ENCODE data around the gene LETM1. TPM values are rescaled to one million over a fixed set of nuclear protein-coding genes. Genes with fewer than 3 reads are reported as not detected.
A peak's percentile ranks its signal among the peaks of the same experiment; 100 is the strongest.
"Not testable (repeated sequence)": the region's sequence is repeated elsewhere in the genome, so short reads cannot be mapped to it uniquely, and the experiment has no call there.

LETM1 gene
- polyA plus RNA-seq, 3 donors from 2014 or later, result 8.0 to 17.0 (median 10.6) TPM

- peak in 2 of 3 donors; percentile 19 to 23 for DNase-seq
- no peaks in the 10 kb centered on the region for H3K36me3 Mint-ChIP-seq
- no peaks in the 10 kb centered on the region for H3K9me3 Mint-ChIP-seq
- peaks cover 36 to 48% of the 10 kb centered on the region in 2 donors for H3K4me1 Mint-ChIP-seq
- H3K4me3 Mint-ChIP-seq, result peak overlapping the region; percentile 66 to 85 (median 82)
- H3K27ac Mint-ChIP-seq, result peak overlapping the region; percentile 45 to 60 (median 50)
- peaks cover 0 to 4% (median 0%) of the 10 kb centered on the region in 3 donors for H3K27me3 Mint-ChIP-seq (ENCODE audit: low read depth in 3 of 3)
Measured at GRCh38 chr4:1855333-1856070, 454 bp downstream of the LETM1 start.

GRCh38 chr4:1854752-1855151, 1.2 kb downstream of the LETM1 start:
- Mint-ChIP-seq H3K4me1 (peaks cover 37 to 48% of the 10 kb centered on the region in 2 donors), H3K27ac (peak overlapping the region; percentile 45 to 92 (median 56)), H3K4me3 (peak overlapping the region; percentile 66 to 85 (median 82)), H3K36me3 (no peaks in the 10 kb centered on the region), H3K27me3 (ENCODE audit: low read depth in 3 of 3) (peaks cover 0 to 6% (median 0%) of the 10 kb centered on the region in 3 donors), H3K9me3 (no peaks in the 10 kb centered on the region)
- DNase-seq, result no peak

- H3K4me3 Mint-ChIP-seq, result peak overlapping the region in 1 of 5 donors; percentile 35
- H3K4me1 Mint-ChIP-seq, result peaks cover 37 to 48% of the 10 kb centered on the region in 2 donors
- H3K27ac Mint-ChIP-seq, result peak overlapping the region in 3 of 6 donors; percentile 41 to 57 (median 49)
- H3K36me3 Mint-ChIP-seq, result no peaks in the 10 kb centered on the region
- H3K9me3 Mint-ChIP-seq, result no peaks in the 10 kb centered on the region
- no peak for DNase-seq
- peaks cover 0 to 6% (median 0%) of the 10 kb centered on the region in 3 donors for H3K27me3 Mint-ChIP-seq (ENCODE audit: low read depth in 3 of 3)
Measured at GRCh38 chr4:1852904-1853623, 2.9 kb downstream of the LETM1 start.

- Mint-ChIP-seq H3K4me3 (no peak overlapping the region), H3K9me3 (no peaks in the 10 kb centered on the region), H3K27ac (peak overlapping the region in 1 of 6 donors; percentile 40), H3K36me3 (peaks cover 0 to 4% (median 0%) of the 10 kb centered on the region in 3 donors), H3K27me3 (ENCODE audit: low read depth in 3 of 3) (peaks cover 0 to 2% (median 0%) of the 10 kb centered on the region in 3 donors), H3K4me1 (peaks cover 30 to 39% of the 10 kb centered on the region in 2 donors)
- DNase-seq, result no peak
Measured at GRCh38 chr4:1851575-1852410, 4.2 kb downstream of the LETM1 start.

- Mint-ChIP-seq H3K36me3 (peaks cover 0 to 9% (median 0%) of the 10 kb centered on the region in 3 donors), H3K9me3 (no peaks in the 10 kb centered on the region), H3K27me3 (ENCODE audit: low read depth in 3 of 3) (peaks cover 0 to 2% (median 0%) of the 10 kb centered on the region in 3 donors), H3K27ac (peak overlapping the region in 1 of 6 donors; percentile 60), H3K4me3 (no peak overlapping the region), H3K4me1 (peaks cover 30 to 39% of the 10 kb centered on the region in 2 donors)
- no peak for DNase-seq
Measured at GRCh38 chr4:1851160-1851559, 4.8 kb downstream of the LETM1 start.

- Mint-ChIP-seq H3K27me3 (ENCODE audit: low read depth in 3 of 3) (peaks cover 0 to 2% (median 0%) of the 10 kb centered on the region in 3 donors), H3K4me3 (no peak overlapping the region), H3K9me3 (no peaks in the 10 kb centered on the region), H3K36me3 (peaks cover 0 to 9% (median 0%) of the 10 kb centered on the region in 3 donors), H3K27ac (no peak overlapping the region), H3K4me1 (peaks cover 30 to 39% of the 10 kb centered on the region in 2 donors)
- DNase-seq, result no peak
Measured at GRCh38 chr4:1850276-1850675, 5.7 kb downstream of the LETM1 start.

- no peak overlapping the region for H3K4me3 Mint-ChIP-seq
- H3K27ac Mint-ChIP-seq, result no peak overlapping the region
- peaks cover 0 to 19% (median 3%) of the 10 kb centered on the region in 3 donors for H3K36me3 Mint-ChIP-seq
- H3K27me3 Mint-ChIP-seq (ENCODE audit: low read depth in 3 of 3), result peaks cover 0 to 3% (median 2%) of the 10 kb centered on the region in 3 donors
- DNase-seq, result no peak
- no peaks in the 10 kb centered on the region for H3K9me3 Mint-ChIP-seq
- peaks cover 14 to 19% of the 10 kb centered on the region in 2 donors for H3K4me1 Mint-ChIP-seq
Measured at GRCh38 chr4:1846580-1846979, 9.4 kb downstream of the LETM1 start.

GRCh38 chr4:1844618-1845017, 11.3 kb downstream of the LETM1 start:
- not testable (repeated sequence) for H3K9me3 Mint-ChIP-seq; DNase-seq; H3K27me3 Mint-ChIP-seq (ENCODE audit: low read depth in 3 of 3); H3K27ac Mint-ChIP-seq; H3K4me3 Mint-ChIP-seq
- H3K36me3 Mint-ChIP-seq, result peaks cover 0 to 22% (median 3%) of the 10 kb centered on the region in 3 donors
- H3K4me1 Mint-ChIP-seq, result peaks cover 12 to 14% of the 10 kb centered on the region in 2 donors

- Mint-ChIP-seq H3K27ac (peak overlapping the region in 1 of 6 donors; percentile 67), H3K9me3 (no peaks in the 10 kb centered on the region), H3K4me1 (peaks cover 13 to 14% of the 10 kb centered on the region in 2 donors), H3K27me3 (ENCODE audit: low read depth in 3 of 3) (peaks cover 0 to 3% (median 0%) of the 10 kb centered on the region in 3 donors), H3K36me3 (peaks cover 6 to 28% (median 10%) of the 10 kb centered on the region in 3 donors), H3K4me3 (no peak overlapping the region)
- DNase-seq, result no peak
Measured at GRCh38 chr4:1843852-1844251, 12.1 kb downstream of the LETM1 start.

GRCh38 chr4:1842993-1843448, 12.9 kb downstream of the LETM1 start:
- Mint-ChIP-seq H3K27me3 (ENCODE audit: low read depth in 3 of 3) (peaks cover 0 to 3% (median 0%) of the 10 kb centered on the region in 3 donors), H3K4me1 (peaks cover 13 to 14% of the 10 kb centered on the region in 2 donors), H3K36me3 (peaks cover 6 to 28% (median 10%) of the 10 kb centered on the region in 3 donors), H3K9me3 (no peaks in the 10 kb centered on the region), H3K27ac (no peak overlapping the region), H3K4me3 (no peak overlapping the region)
- no peak for DNase-seq

- no peak for DNase-seq
- Mint-ChIP-seq H3K9me3 (no peaks in the 10 kb centered on the region), H3K4me3 (no peak overlapping the region), H3K27ac (peak overlapping the region in 1 of 6 donors; percentile 50), H3K27me3 (ENCODE audit: low read depth in 3 of 3) (peaks cover 0 to 3% (median 0%) of the 10 kb centered on the region in 3 donors), H3K36me3 (peaks cover 6 to 28% (median 10%) of the 10 kb centered on the region in 3 donors), H3K4me1 (peaks cover 13 to 14% of the 10 kb centered on the region in 2 donors)
Measured at GRCh38 chr4:1842339-1842895, 13.5 kb downstream of the LETM1 start.

GRCh38 chr4:1841887-1842210, 14.1 kb downstream of the LETM1 start:
- no peak overlapping the region for H3K4me3 Mint-ChIP-seq
- H3K27me3 Mint-ChIP-seq (ENCODE audit: low read depth in 3 of 3), result peaks cover 0 to 3% (median 0%) of the 10 kb centered on the region in 3 donors
- DNase-seq, result no peak
- H3K27ac Mint-ChIP-seq, result peak overlapping the region in 1 of 6 donors; percentile 24
- peaks cover 6 to 28% (median 10%) of the 10 kb centered on the region in 3 donors for H3K36me3 Mint-ChIP-seq
- H3K9me3 Mint-ChIP-seq, result no peaks in the 10 kb centered on the region
- H3K4me1 Mint-ChIP-seq, result peaks cover 13 to 14% of the 10 kb centered on the region in 2 donors

Measured in immature natural killer cell (primary cell).